Measurements from ENCODE around the gene NODAL. TPM values are rescaled to one million over a fixed set of nuclear protein-coding genes. Genes with fewer than 3 reads are reported as not detected.

The NODAL gene
- total RNA-seq, 1 experiment from 2014 or later = not detected

DNA sequence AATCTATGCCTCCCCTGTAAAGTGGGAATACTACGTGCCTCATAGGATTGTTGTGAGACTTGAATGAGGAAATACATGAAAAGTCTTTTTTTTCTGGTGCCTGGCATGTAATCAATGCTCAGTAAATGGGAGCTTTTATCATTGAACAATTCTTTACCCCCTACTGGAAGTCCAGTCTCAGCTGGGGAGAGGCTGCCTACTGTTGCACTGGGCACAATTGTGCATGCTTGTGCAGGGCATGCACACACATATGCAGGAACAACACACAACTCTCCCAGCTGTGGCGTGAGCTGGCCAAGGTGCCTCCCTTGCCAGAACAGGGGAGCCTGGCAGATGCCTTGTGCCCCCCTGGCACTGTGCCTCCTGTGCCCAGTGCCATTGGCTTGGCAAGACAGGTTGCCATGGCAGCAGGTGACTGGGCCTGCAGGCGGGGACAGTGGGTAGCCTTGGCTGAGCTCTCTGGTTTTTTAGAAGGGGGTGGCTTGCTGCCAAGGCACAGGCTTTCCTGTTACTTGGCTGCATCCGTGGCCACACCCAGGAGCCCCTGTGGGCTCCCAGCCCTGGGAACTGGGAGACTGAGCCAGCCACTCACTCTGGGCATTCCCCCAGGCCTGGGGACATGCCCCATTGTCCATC, 21.0 kb upstream of the NODAL start:
- DNase-seq (ENCODE audit: low spot score) = peak; percentile 76
- Histone ChIP-seq H3K4me3 (ENCODE audit: low read depth, low read length, poor library complexity, severe bottlenecking) (no peak overlapping the region), H3K27ac (ENCODE audit: low read depth, low read length, poor library complexity, severe bottlenecking) (no peak overlapping the region), H3K9me3 (ENCODE audit: low read depth, low read length, poor library complexity, severe bottlenecking) (no peaks in the 10 kb centered on the region), H3K4me1 (ENCODE audit: insufficient read depth, low read length, poor library complexity, severe bottlenecking) (peaks cover 20% of the 10 kb centered on the region), H3K36me3 (ENCODE audit: insufficient read depth, low read length, poor library complexity, severe bottlenecking) (no peaks in the 10 kb centered on the region), H3K27me3 (replicated peaks; ENCODE audit: insufficient read depth, low read depth, low read length, poor library complexity) (no peaks in the 10 kb centered on the region)
- no TSS peak for BruUV-seq (replicated peaks)
- TF ChIP-seq CTCF (conservative IDR thresholded peaks at IDR 0.05; ENCODE audit: low read depth, low read length) = no peak
- TF ChIP-seq EZH2 (IDR thresholded peaks at IDR 0.05; ENCODE audit: borderline replicate concordance, low read depth, low read length, poor library complexity, severe bottlenecking) = no peak
- POLR2A ChIA-PET (ENCODE audit: low non-redundant PET) = no interaction called here
- CTCF ChIA-PET = interaction anchor here (0.6 to 0.7 kb wide), 2 partner anchors 241 to 822 kb away, joined by 3 read pairs; no protein-coding TSS in a partner anchor
- intact Hi-C loops (cut with micrococcal nuclease; ENCODE audit: unreplicated experiment) = loop anchor here (5.0 kb wide), 2 partner anchors 80 to 420 kb away; no protein-coding TSS in a partner anchor

GRCh38 chr10:70461397-70462348, 20.2 kb upstream of the NODAL start:
- Histone ChIP-seq H3K9me3 (ENCODE audit: low read depth, low read length, poor library complexity, severe bottlenecking) (no peaks in the 10 kb centered on the region), H3K4me3 (ENCODE audit: low read depth, low read length, poor library complexity, severe bottlenecking) (no peak overlapping the region), H3K27me3 (replicated peaks; ENCODE audit: insufficient read depth, low read depth, low read length, poor library complexity) (no peaks in the 10 kb centered on the region), H3K27ac (ENCODE audit: low read depth, low read length, poor library complexity, severe bottlenecking) (no peak overlapping the region), H3K36me3 (ENCODE audit: insufficient read depth, low read length, poor library complexity, severe bottlenecking) (no peaks in the 10 kb centered on the region), H3K4me1 (ENCODE audit: insufficient read depth, low read length, poor library complexity, severe bottlenecking) (peaks cover 20% of the 10 kb centered on the region)
- CTCF ChIA-PET = interaction anchor here (0.6 to 0.7 kb wide), 4 partner anchors 62 to 823 kb away, joined by 3 to 6 read pairs (median 4); partner anchors contain the start of gene SGPL1
- POLR2A ChIA-PET (ENCODE audit: low non-redundant PET) = no interaction called here
- TF ChIP-seq EZH2 (IDR thresholded peaks at IDR 0.05; ENCODE audit: borderline replicate concordance, low read depth, low read length, poor library complexity, severe bottlenecking) (no peak), CTCF (conservative IDR thresholded peaks at IDR 0.05; ENCODE audit: low read depth, low read length) (peak; percentile 71)
- DNase-seq (ENCODE audit: low spot score) = peak; percentile 59
- intact Hi-C loops (cut with micrococcal nuclease; ENCODE audit: unreplicated experiment) = loop anchor here (1.0 to 5.0 kb wide), 3 partner anchors 81 to 421 kb away; no protein-coding TSS in a partner anchor
- no TSS peak for BruUV-seq (replicated peaks)

DNA sequence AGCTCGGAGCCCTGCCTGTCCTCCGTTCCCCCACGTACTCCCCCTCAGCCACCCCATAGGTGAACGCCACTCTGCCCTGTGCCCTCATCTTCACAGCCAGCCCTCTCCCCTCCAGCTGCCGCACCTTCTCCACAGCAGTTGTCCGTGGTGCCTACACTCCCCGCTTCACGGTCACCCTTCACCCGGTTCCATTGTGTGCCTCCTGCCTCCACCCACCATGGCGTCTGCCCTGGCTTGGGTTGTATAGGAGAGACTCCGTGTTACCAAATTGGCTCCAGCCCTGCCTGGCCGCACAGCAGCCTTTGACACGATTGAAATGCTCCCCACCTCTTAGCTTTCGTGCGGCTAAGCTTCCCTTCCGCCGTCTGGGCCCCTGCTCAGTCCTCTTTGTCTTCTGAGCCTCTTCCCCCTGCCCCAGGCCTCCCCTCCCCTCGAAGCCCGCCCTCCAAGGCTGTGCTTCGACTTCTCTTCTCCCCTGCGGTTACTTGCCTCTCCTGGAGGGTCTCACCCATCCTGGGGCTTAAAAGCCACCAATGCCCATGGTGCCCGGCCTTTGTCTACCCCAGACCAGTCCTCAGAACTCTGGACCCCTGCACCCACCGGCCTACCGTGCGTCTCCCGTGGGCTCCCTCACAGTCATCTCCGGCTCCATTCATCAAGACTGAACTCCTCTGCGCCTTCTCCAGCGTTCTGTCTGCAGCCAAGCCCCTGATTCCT, 18.5 kb upstream of the NODAL start:
- H3K36me3 ChIP-seq (ENCODE audit: insufficient read depth, low read length, poor library complexity, severe bottlenecking) = no peaks in the 10 kb centered on the region
- no peak overlapping the region for H3K4me3 ChIP-seq (ENCODE audit: low read depth, low read length, poor library complexity, severe bottlenecking)
- intact Hi-C loops (cut with micrococcal nuclease; ENCODE audit: unreplicated experiment) = loop anchor here (5.0 kb wide), 2 partner anchors 82 to 422 kb away; no protein-coding TSS in a partner anchor
- no peaks in the 10 kb centered on the region for H3K9me3 ChIP-seq (ENCODE audit: low read depth, low read length, poor library complexity, severe bottlenecking)
- TF ChIP-seq CTCF (conservative IDR thresholded peaks at IDR 0.05; ENCODE audit: low read depth, low read length) (no peak), EZH2 (IDR thresholded peaks at IDR 0.05; ENCODE audit: borderline replicate concordance, low read depth, low read length, poor library complexity, severe bottlenecking) (no peak)
- DNase-seq (ENCODE audit: low spot score) = no peak
- POLR2A ChIA-PET (ENCODE audit: low non-redundant PET) = no interaction called here
- BruUV-seq (replicated peaks) = no TSS peak
- CTCF ChIA-PET = no interaction called here
- peaks cover 20% of the 10 kb centered on the region for H3K4me1 ChIP-seq (ENCODE audit: insufficient read depth, low read length, poor library complexity, severe bottlenecking)
- no peaks in the 10 kb centered on the region for H3K27me3 ChIP-seq (replicated peaks; ENCODE audit: insufficient read depth, low read depth, low read length, poor library complexity)
- H3K27ac ChIP-seq (ENCODE audit: low read depth, low read length, poor library complexity, severe bottlenecking) = no peak overlapping the region

Measured in A673 (cell line).